Hematopoietic multipotent progenitor cell treated with erythropoietin and hydrocortisone succinate and interleukin-3 and kit ligand, for 17 days (in vitro differentiated cells): ENCODE results near the gene LEFTY1.
"Not testable (repeated sequence)": the region's sequence is repeated elsewhere in the genome, so short reads cannot be mapped to it uniquely, and the experiment has no call there.

ENCODE experiments used
- DNase-seq: peaks from one replicate; pipeline ENCODE4 v3.0.0-alpha.2; 2015; ENCODE audit warnings: low spot score

The LEFTY1 gene

GRCh38 chr1:225888898-225889601 lies at the start of gene LEFTY1:
LEFTY1 (minus strand) TSS chr1:225889146; CDS start chr1:225889066, 80 bp downstream.
- DNase-seq = no peak

GRCh38 chr1:225937048-225937968 lies 48.4 kb upstream of the LEFTY1 start:
- no peak for DNase-seq

- DNase-seq = no peak
These were observed 47.6 kb upstream of the LEFTY1 start for GRCh38 chr1:225936523-225936922.

GRCh38 chr1:225936086-225936485 lies 47.1 kb upstream of the LEFTY1 start:
- DNase-seq = not testable (repeated sequence)

GRCh38 chr1:225934711-225935110 lies 45.8 kb upstream of the LEFTY1 start:
- no peak for DNase-seq

GRCh38 chr1:225933072-225933471 lies 44.1 kb upstream of the LEFTY1 start:
- no peak for DNase-seq

GRCh38 chr1:225931270-225932136 lies 42.6 kb upstream of the LEFTY1 start:
- peak; percentile 63 for DNase-seq

- DNase-seq = peak; percentile 55
These were observed 41.6 kb upstream of the LEFTY1 start for GRCh38 chr1:225930566-225930965.

- DNase-seq = peak; percentile 38
These were observed 40.5 kb upstream of the LEFTY1 start for GRCh38 chr1:225929462-225929861.

- peak; percentile 91 for DNase-seq
These were observed 39.5 kb upstream of the LEFTY1 start for GRCh38 chr1:225928186-225929175.

GRCh38 chr1:225926551-225927113 lies 37.7 kb upstream of the LEFTY1 start:
- peak; percentile 44 for DNase-seq

GRCh38 chr1:225923692-225924555 lies 35.0 kb upstream of the LEFTY1 start, which contains the start of gene PYCR2:
PYCR2 (minus strand) TSS chr1:225924250; CDS start chr1:225924110, 140 bp downstream.
- peak; percentile 96 for DNase-seq

- DNase-seq = no peak
These were observed 34.4 kb upstream of the LEFTY1 start for GRCh38 chr1:225923381-225923691.

GRCh38 chr1:225921734-225922709 lies 33.1 kb upstream of the LEFTY1 start:
- DNase-seq = no peak

GRCh38 chr1:225919906-225920305 lies 31.0 kb upstream of the LEFTY1 start:
- peak; percentile 55 for DNase-seq

- DNase-seq = no peak
These were observed 29.3 kb upstream of the LEFTY1 start for GRCh38 chr1:225918280-225918679.

- peak; percentile 57 for DNase-seq
These were observed 28.6 kb upstream of the LEFTY1 start for GRCh38 chr1:225917536-225917935.

- no peak for DNase-seq
These were observed 28.2 kb upstream of the LEFTY1 start for GRCh38 chr1:225917101-225917500.
